Activated CD4-positive, alpha-beta T cell treated with anti-CD3 and anti-CD28 coated beads, Interleukin-2, amount 10 ng/mL, durations not matched to agents 7 days and 5 days (primary cell): Measurements from ENCODE around the gene LRP10. TPM values are rescaled to one million over a fixed set of nuclear protein-coding genes. Genes with fewer than 3 reads are reported as not detected.

Experiments used
- CTCF ChIA-PET: fragments of 350-600 bp; sonication (Branson Sonifier 250); formaldehyde crosslinking; loops from one replicate; lab custom pipeline; 2021; ENCODE audit warnings: antibody characterized with exemption; lab: Charles Lee
- POLR2A ChIA-PET: fragments of 350-600 bp; sonication (Branson Sonifier 250); formaldehyde crosslinking; loops from one replicate; lab custom pipeline; 2021; ENCODE audit warnings: antibody characterized with exemption; lab: Charles Lee
- DNase-seq: peaks from one replicate; pipeline ENCODE4 v3.0.0-alpha.2; 2020
- H3K27ac Mint-ChIP-seq: one replicate; pipeline ENCODE4 v1.8.0; 2021; ENCODE audit warnings: mild to moderate bottlenecking, moderate library complexity, mixed read lengths
- H3K27me3 Mint-ChIP-seq: one replicate; pipeline ENCODE4 v1.8.0; 2021; ENCODE audit warnings: mixed read lengths
- H3K36me3 Mint-ChIP-seq: one replicate; pipeline ENCODE4 v1.8.0; 2021; ENCODE audit warnings: low read depth, mixed read lengths
- H3K4me1 Mint-ChIP-seq: one replicate; pipeline ENCODE4 v1.8.0; 2021; ENCODE audit warnings: mixed read lengths
- H3K4me3 Mint-ChIP-seq: one replicate; pipeline ENCODE4 v1.8.0; 2021; ENCODE audit warnings: mild to moderate bottlenecking, moderate library complexity, mixed read lengths
- H3K9me3 Mint-ChIP-seq: one replicate; pipeline ENCODE4 v1.8.0; 2021; ENCODE audit warnings: mixed read lengths
- total RNA-seq, 2 experiments: library from RNA; stranded (reverse); gene quantifications; one replicate each; pipeline ENCODE4 v1.2.3, GENCODE V29; 2021

Gene LRP10
- total RNA-seq, 2 experiments from 2014 or later = 60.0 to 63.5 TPM

DNA sequence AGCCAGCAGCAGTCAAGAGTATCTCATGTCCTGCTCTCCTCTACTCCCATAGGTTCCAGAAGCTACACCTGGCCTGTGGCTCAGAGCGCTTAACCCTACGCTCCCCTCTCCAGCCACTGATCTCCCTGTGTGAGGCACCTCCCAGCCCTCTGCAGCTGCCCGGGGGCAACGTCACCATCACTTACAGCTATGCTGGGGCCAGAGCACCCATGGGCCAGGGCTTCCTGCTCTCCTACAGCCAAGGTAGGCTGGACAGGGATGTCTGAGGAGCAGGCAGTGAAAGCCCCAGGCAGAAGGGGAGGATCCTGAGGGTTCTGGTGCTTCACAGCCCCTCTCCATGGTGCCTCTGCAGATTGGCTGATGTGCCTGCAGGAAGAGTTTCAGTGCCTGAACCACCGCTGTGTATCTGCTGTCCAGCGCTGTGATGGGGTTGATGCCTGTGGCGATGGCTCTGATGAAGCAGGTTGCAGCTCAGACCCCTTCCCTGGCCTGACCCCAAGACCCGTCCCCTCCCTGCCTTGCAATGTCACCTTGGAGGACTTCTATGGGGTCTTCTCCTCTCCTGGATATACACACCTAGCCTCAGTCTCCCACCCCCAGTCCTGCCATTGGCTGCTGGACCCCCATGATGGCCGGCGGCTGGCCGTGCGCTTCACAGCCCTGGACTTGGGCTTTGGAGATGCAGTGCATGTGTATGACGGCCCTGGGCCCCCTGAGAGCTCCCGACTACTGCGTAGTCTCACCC is 3.6 kb downstream of the LRP10 start:
- ChIA-PET POLR2A (no interaction called here), CTCF (interaction anchor here (1.4 to 5.2 kb wide), 4 partner anchors 10 to 44 kb away, joined by 4 to 50 read pairs (median 20); no protein-coding TSS in a partner anchor)
- DNase-seq = no peak
- Mint-ChIP-seq H3K27ac (peak overlapping the region; percentile 14), H3K9me3 (no peaks in the 10 kb centered on the region), H3K27me3 (no peaks in the 10 kb centered on the region), H3K4me1 (peaks cover 25% of the 10 kb centered on the region), H3K36me3 (peaks cover 40% of the 10 kb centered on the region), H3K4me3 (no peak overlapping the region)

DNA sequence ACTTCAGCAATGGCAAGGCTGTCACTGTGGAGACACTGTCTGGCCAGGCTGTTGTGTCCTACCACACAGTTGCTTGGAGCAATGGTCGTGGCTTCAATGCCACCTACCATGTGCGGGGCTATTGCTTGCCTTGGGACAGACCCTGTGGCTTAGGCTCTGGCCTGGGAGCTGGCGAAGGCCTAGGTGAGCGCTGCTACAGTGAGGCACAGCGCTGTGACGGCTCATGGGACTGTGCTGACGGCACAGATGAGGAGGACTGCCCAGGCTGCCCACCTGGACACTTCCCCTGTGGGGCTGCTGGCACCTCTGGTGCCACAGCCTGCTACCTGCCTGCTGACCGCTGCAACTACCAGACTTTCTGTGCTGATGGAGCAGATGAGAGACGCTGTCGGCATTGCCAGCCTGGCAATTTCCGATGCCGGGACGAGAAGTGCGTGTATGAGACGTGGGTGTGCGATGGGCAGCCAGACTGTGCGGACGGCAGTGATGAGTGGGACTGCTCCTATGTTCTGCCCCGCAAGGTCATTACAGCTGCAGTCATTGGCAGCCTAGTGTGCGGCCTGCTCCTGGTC is 4.3 kb downstream of the LRP10 start:
- Mint-ChIP-seq H3K4me1 (peaks cover 18% of the 10 kb centered on the region), H3K4me3 (no peak overlapping the region), H3K27me3 (no peaks in the 10 kb centered on the region), H3K27ac (no peak overlapping the region), H3K36me3 (peaks cover 40% of the 10 kb centered on the region), H3K9me3 (no peaks in the 10 kb centered on the region)
- POLR2A ChIA-PET = no interaction called here
- CTCF ChIA-PET = interaction anchor here (1.0 to 1.4 kb wide), 3 partner anchors 11 to 25 kb away, joined by 3 to 4 read pairs (median 3); no protein-coding TSS in a partner anchor
- no peak for DNase-seq

DNA sequence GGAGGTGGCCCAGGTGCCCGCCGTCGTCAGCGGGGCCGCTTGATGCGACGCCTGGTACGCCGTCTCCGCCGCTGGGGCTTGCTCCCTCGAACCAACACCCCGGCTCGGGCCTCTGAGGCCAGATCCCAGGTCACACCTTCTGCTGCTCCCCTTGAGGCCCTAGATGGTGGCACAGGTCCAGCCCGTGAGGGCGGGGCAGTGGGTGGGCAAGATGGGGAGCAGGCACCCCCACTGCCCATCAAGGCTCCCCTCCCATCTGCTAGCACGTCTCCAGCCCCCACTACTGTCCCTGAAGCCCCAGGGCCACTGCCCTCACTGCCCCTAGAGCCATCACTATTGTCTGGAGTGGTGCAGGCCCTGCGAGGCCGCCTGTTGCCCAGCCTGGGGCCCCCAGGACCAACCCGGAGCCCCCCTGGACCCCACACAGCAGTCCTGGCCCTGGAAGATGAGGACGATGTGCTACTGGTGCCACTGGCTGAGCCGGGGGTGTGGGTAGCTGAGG is 5.5 kb downstream of the LRP10 start:
- POLR2A ChIA-PET = no interaction called here
- no peaks in the 10 kb centered on the region for H3K9me3 Mint-ChIP-seq
- DNase-seq = no peak
- H3K36me3 Mint-ChIP-seq = peaks cover 40% of the 10 kb centered on the region
- H3K27me3 Mint-ChIP-seq = peaks cover 5% of the 10 kb centered on the region
- CTCF ChIA-PET = no interaction called here
- no peak overlapping the region for H3K27ac Mint-ChIP-seq
- H3K4me1 Mint-ChIP-seq = peaks cover 16% of the 10 kb centered on the region
- no peak overlapping the region for H3K4me3 Mint-ChIP-seq

- POLR2A ChIA-PET = no interaction called here
- H3K27ac Mint-ChIP-seq = peak overlapping the region; percentile 20
- H3K9me3 Mint-ChIP-seq = no peaks in the 10 kb centered on the region
- peaks cover 33% of the 10 kb centered on the region for H3K36me3 Mint-ChIP-seq
- peaks cover 9% of the 10 kb centered on the region for H3K4me1 Mint-ChIP-seq
- no peak overlapping the region for H3K4me3 Mint-ChIP-seq
- DNase-seq = no peak
- CTCF ChIA-PET = interaction anchor here (1.1 to 1.7 kb wide), 2 partner anchors 19 to 24 kb away, joined by 3 read pairs; no protein-coding TSS in a partner anchor
- H3K27me3 Mint-ChIP-seq = peaks cover 8% of the 10 kb centered on the region
Observed at GRCh38 chr14:22878271-22879246, 7.0 kb downstream of the LRP10 start.

- ChIA-PET POLR2A (no interaction called here), CTCF (interaction anchor here (0.8 to 3.8 kb wide), 5 partner anchors 9 to 312 kb away, joined by 3 to 27 read pairs (median 7); partner anchors contain the start of gene LRP10)
- Mint-ChIP-seq H3K27ac (no peak overlapping the region), H3K27me3 (peaks cover 20% of the 10 kb centered on the region), H3K9me3 (no peaks in the 10 kb centered on the region), H3K4me3 (no peak overlapping the region), H3K36me3 (peaks cover 10% of the 10 kb centered on the region), H3K4me1 (peaks cover 21% of the 10 kb centered on the region)
- no peak for DNase-seq
Observed at GRCh38 chr14:22882064-22882463, 10.5 kb downstream of the LRP10 start.

GRCh38 chr14:22882529-22883172 is 11.1 kb downstream of the LRP10 start:
- CTCF ChIA-PET = interaction anchor here (1.0 to 7.9 kb wide), 6 partner anchors 10 to 313 kb away, joined by 3 to 61 read pairs (median 10); partner anchors contain the start of genes DAD1 and LRP10
- Mint-ChIP-seq H3K27ac (no peak overlapping the region), H3K36me3 (peaks cover 8% of the 10 kb centered on the region), H3K27me3 (peaks cover 20% of the 10 kb centered on the region), H3K4me3 (no peak overlapping the region), H3K9me3 (no peaks in the 10 kb centered on the region), H3K4me1 (peaks cover 27% of the 10 kb centered on the region)
- POLR2A ChIA-PET = no interaction called here
- no peak for DNase-seq

DNA sequence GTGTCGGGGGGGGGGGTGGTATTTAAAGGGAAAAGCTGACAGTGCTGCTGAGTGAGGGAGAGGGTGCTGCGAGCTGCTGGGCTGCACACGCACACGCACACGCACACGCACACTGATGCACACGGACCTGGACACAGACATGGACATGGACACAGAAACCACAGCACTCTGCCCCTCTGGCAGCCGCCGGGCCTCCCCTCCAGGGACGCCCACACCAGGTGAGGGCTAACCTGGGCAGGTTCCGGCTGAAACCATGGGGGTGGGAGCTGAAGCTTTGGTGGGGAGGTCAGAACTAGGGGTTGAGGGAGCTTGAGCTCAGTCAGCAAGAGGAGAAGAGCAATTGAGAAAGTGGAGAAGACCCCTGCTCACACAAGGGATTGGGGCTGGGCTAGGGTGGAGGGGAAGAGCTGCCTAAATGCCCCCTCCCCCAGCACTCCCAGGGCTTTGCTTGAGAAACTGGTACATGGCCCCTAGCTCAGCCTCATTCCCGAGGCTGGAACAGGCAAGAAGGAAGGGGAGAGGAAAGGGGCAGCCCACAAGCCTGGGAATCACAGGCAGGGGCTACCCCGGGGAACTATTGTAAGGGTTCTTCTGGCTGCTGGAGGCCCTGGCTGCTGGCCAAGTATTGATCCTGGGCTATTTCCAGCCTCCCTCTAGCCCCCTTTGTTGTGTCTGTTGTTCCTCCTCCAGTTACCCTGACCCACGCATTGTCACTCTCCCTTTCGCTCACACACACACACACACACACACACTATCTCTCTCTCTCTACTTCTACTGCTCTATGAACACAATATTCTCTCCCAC is 11.8 kb downstream of the LRP10 start, which contains the start of gene REM2:
REM2 (plus strand) TSS at position 50 of the 804 bp plus-strand sequence; CDS start at position 116, 66 bp downstream.
- Mint-ChIP-seq H3K36me3 (peaks cover 4% of the 10 kb centered on the region), H3K4me1 (peaks cover 34% of the 10 kb centered on the region), H3K9me3 (no peaks in the 10 kb centered on the region), H3K4me3 (no peak within 1 kb of the TSS), H3K27me3 (peaks cover 20% of the 10 kb centered on the region), H3K27ac (no peak within 1 kb of the TSS)
- POLR2A ChIA-PET = no interaction called here
- no peak for DNase-seq
- CTCF ChIA-PET = interaction anchor here (0.8 to 7.9 kb wide), 6 partner anchors 10 to 294 kb away, joined by 3 to 61 read pairs (median 20); partner anchors contain the start of genes DAD1 and LRP10

DNA sequence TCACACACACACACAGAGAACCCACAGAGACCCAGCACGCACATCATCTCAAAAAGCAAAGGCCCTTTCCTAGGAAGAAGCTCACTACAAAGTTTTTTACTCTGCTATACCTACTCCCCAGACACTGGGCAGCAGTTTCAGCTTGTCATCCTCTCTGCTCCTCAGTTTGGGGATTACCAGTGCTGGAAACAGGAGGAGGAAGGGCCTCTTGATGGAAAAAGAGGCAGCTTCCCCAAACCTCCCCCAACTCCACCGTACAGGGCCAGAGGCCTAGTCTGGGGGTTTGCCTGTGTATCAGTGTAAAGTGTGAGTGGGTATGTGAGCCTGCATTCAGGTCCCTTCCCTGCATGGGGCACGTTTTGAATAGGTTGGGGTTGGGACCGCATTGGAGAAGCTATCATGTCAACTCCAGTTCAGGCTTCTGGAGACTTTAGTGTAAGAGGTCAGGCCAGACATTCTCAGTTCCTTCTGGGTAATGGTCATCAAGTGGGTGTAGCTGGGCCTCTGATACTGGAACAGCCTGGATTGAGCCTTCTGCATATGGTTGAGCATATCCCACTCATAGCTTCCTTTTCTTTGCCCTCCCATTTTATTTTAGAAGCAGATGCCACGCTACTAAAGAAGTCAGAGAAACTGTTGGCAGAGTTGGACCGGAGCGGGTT is 12.7 kb downstream of the LRP10 start:
- Mint-ChIP-seq H3K27ac (no peak overlapping the region), H3K27me3 (peaks cover 20% of the 10 kb centered on the region), H3K4me1 (peaks cover 38% of the 10 kb centered on the region), H3K36me3 (no peaks in the 10 kb centered on the region), H3K4me3 (no peak overlapping the region), H3K9me3 (no peaks in the 10 kb centered on the region)
- POLR2A ChIA-PET = interaction anchor here (0.6 kb wide), 1 partner anchor 59 kb away, joined by 3 read pairs; no protein-coding TSS in a partner anchor
- DNase-seq = no peak
- CTCF ChIA-PET = interaction anchor here (0.6 to 7.9 kb wide), 8 partner anchors 11 to 314 kb away, joined by 3 to 61 read pairs (median 12); partner anchors contain the start of gene LRP10

DNA sequence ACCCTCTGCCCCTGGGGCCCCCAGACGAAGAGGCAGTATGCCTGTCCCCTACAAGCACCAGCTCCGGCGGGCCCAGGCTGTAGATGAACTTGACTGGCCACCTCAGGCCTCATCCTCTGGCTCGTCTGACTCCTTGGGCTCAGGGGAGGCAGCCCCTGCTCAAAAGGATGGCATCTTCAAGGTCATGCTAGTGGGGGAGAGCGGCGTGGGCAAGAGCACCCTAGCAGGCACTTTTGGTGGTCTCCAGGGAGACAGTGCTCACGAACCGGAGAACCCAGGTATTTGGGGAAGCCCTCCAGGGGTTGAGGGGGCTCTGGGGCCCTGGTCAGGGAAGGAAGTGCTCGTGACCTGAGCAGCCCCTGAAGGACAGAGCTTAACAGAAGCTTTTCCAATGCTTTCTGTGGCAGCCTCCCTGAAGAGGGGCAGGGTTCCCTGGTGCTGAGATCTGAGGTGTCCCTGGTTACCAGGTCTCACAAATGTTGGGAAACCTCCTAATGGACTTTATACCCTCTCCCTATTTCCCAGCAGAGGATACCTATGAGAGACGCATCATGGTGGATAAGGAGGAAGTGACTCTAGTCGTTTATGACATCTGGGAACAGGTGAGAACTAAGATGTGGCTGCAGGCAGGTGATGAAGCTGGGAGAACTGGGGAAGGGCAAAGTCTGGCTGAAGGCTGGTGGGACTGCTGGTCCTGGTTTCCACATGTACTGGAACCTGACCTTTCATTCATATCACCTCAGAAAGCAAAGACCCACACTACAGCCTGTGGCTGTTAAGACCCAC is 13.4 kb downstream of the LRP10 start:
- Mint-ChIP-seq H3K4me3 (no peak overlapping the region), H3K36me3 (no peaks in the 10 kb centered on the region), H3K9me3 (no peaks in the 10 kb centered on the region), H3K27me3 (peaks cover 20% of the 10 kb centered on the region), H3K27ac (no peak overlapping the region), H3K4me1 (peaks cover 43% of the 10 kb centered on the region)
- no peak for DNase-seq
- CTCF ChIA-PET = interaction anchor here (0.5 to 7.9 kb wide), 8 partner anchors 12 to 315 kb away, joined by 3 to 61 read pairs (median 12); partner anchors contain the start of genes LRP10 and PRMT5
- POLR2A ChIA-PET = no interaction called here

- Mint-ChIP-seq H3K36me3 (no peaks in the 10 kb centered on the region), H3K27ac (peak overlapping the region; percentile 43), H3K9me3 (no peaks in the 10 kb centered on the region), H3K4me3 (peak overlapping the region; percentile 41), H3K4me1 (peaks cover 48% of the 10 kb centered on the region), H3K27me3 (peaks cover 20% of the 10 kb centered on the region)
- ChIA-PET CTCF (interaction anchor here (0.8 to 7.9 kb wide), 9 partner anchors 10 to 333 kb away, joined by 3 to 61 read pairs (median 5); partner anchors contain the start of gene LRP10), POLR2A (no interaction called here)
- DNase-seq = no peak
Observed at GRCh38 chr14:22885975-22886374, 14.4 kb downstream of the LRP10 start.
